ENCODE results near the gene TMEM123. TPM values are rescaled to one million over a fixed set of nuclear protein-coding genes. Genes with fewer than 3 reads are reported as not detected.
A peak's percentile ranks its signal among the peaks of the same experiment; 100 is the strongest.

TMEM123 gene
- total RNA-seq, 3 donors from 2014 or later: 177 to 189 (median 187) TPM

- DNase-seq: no peak
- peaks cover 30% of the 10 kb centered on the region for H3K4me1 Mint-ChIP-seq (ENCODE audit: low read depth)
- no peak overlapping the region for H3K4me3 Mint-ChIP-seq
- peaks cover 32% of the 10 kb centered on the region for H3K36me3 Mint-ChIP-seq (ENCODE audit: insufficient read depth)
- ATAC-seq: no peak
- H3K27me3 Mint-ChIP-seq (ENCODE audit: low read depth): no peaks in the 10 kb centered on the region
- no peaks in the 10 kb centered on the region for H3K9me3 Mint-ChIP-seq
Measured at GRCh38 chr11:102395720-102396393, 56.7 kb downstream of the TMEM123 start.

GRCh38 chr11:102393272-102393730 lies 59.3 kb downstream of the TMEM123 start:
- Mint-ChIP-seq H3K4me3 (no peak overlapping the region), H3K27me3 (ENCODE audit: low read depth) (no peaks in the 10 kb centered on the region), H3K9me3 (no peaks in the 10 kb centered on the region), H3K36me3 (ENCODE audit: insufficient read depth) (peaks cover 36% of the 10 kb centered on the region), H3K4me1 (ENCODE audit: low read depth) (peaks cover 37% of the 10 kb centered on the region)
- ATAC-seq (no peak), DNase-seq (no peak)

GRCh38 chr11:102391549-102392237 lies 60.9 kb downstream of the TMEM123 start:
- Mint-ChIP-seq H3K36me3 (ENCODE audit: insufficient read depth) (peaks cover 35% of the 10 kb centered on the region), H3K9me3 (no peaks in the 10 kb centered on the region), H3K27me3 (ENCODE audit: low read depth) (no peaks in the 10 kb centered on the region), H3K4me3 (no peak overlapping the region), H3K4me1 (ENCODE audit: low read depth) (peaks cover 32% of the 10 kb centered on the region)
- no peak for ATAC-seq
- no peak for DNase-seq

GRCh38 chr11:102390667-102391465 lies 61.7 kb downstream of the TMEM123 start:
- Mint-ChIP-seq H3K4me3 (no peak overlapping the region), H3K27me3 (ENCODE audit: low read depth) (no peaks in the 10 kb centered on the region), H3K4me1 (ENCODE audit: low read depth) (peaks cover 32% of the 10 kb centered on the region), H3K9me3 (no peaks in the 10 kb centered on the region), H3K36me3 (ENCODE audit: insufficient read depth) (peaks cover 38% of the 10 kb centered on the region)
- DNase-seq (peak; percentile 44), ATAC-seq (peak; percentile 71 to 73)

GRCh38 chr11:102389253-102389652 lies 63.3 kb downstream of the TMEM123 start:
- H3K36me3 Mint-ChIP-seq (ENCODE audit: insufficient read depth): peaks cover 42% of the 10 kb centered on the region
- no peaks in the 10 kb centered on the region for H3K9me3 Mint-ChIP-seq
- no peak overlapping the region for H3K4me3 Mint-ChIP-seq
- H3K4me1 Mint-ChIP-seq (ENCODE audit: low read depth): peaks cover 40% of the 10 kb centered on the region
- DNase-seq (no peak), ATAC-seq (no peak)
- no peaks in the 10 kb centered on the region for H3K27me3 Mint-ChIP-seq (ENCODE audit: low read depth)

- Mint-ChIP-seq H3K9me3 (no peaks in the 10 kb centered on the region), H3K4me1 (ENCODE audit: low read depth) (peaks cover 34% of the 10 kb centered on the region), H3K27me3 (ENCODE audit: low read depth) (no peaks in the 10 kb centered on the region), H3K36me3 (ENCODE audit: insufficient read depth) (peaks cover 38% of the 10 kb centered on the region), H3K4me3 (no peak overlapping the region)
- no peak for DNase-seq
- no peak for ATAC-seq
Measured at GRCh38 chr11:102387043-102387781, 65.4 kb downstream of the TMEM123 start.

GRCh38 chr11:102386136-102386734 lies 66.3 kb downstream of the TMEM123 start:
- Mint-ChIP-seq H3K27me3 (ENCODE audit: low read depth) (no peaks in the 10 kb centered on the region), H3K4me1 (ENCODE audit: low read depth) (peaks cover 34% of the 10 kb centered on the region), H3K4me3 (no peak overlapping the region), H3K36me3 (ENCODE audit: insufficient read depth) (peaks cover 39% of the 10 kb centered on the region), H3K9me3 (no peaks in the 10 kb centered on the region)
- ATAC-seq (peak; percentile 42 to 44), DNase-seq (no peak)

- ATAC-seq: no peak
- Mint-ChIP-seq H3K27me3 (ENCODE audit: low read depth) (no peaks in the 10 kb centered on the region), H3K4me3 (no peak overlapping the region), H3K36me3 (ENCODE audit: insufficient read depth) (peaks cover 42% of the 10 kb centered on the region), H3K9me3 (no peaks in the 10 kb centered on the region), H3K4me1 (ENCODE audit: low read depth) (peaks cover 30% of the 10 kb centered on the region)
- DNase-seq: no peak
Measured at GRCh38 chr11:102385085-102386007, 67.2 kb downstream of the TMEM123 start.

- DNase-seq: no peak
- H3K4me3 Mint-ChIP-seq: no peak overlapping the region
- H3K27me3 Mint-ChIP-seq (ENCODE audit: low read depth): no peaks in the 10 kb centered on the region
- H3K4me1 Mint-ChIP-seq (ENCODE audit: low read depth): peaks cover 27% of the 10 kb centered on the region
- H3K9me3 Mint-ChIP-seq: no peaks in the 10 kb centered on the region
- peaks cover 43% of the 10 kb centered on the region for H3K36me3 Mint-ChIP-seq (ENCODE audit: insufficient read depth)
- ATAC-seq: no peak
Measured at GRCh38 chr11:102384419-102385079, 68.0 kb downstream of the TMEM123 start.

- DNase-seq (no peak), ATAC-seq (no peak)
- Mint-ChIP-seq H3K4me3 (no peak overlapping the region), H3K27me3 (ENCODE audit: low read depth) (no peaks in the 10 kb centered on the region), H3K36me3 (ENCODE audit: insufficient read depth) (peaks cover 40% of the 10 kb centered on the region), H3K4me1 (ENCODE audit: low read depth) (peaks cover 25% of the 10 kb centered on the region), H3K9me3 (no peaks in the 10 kb centered on the region)
Measured at GRCh38 chr11:102383839-102384238, 68.7 kb downstream of the TMEM123 start.

- no peaks in the 10 kb centered on the region for H3K9me3 Mint-ChIP-seq
- H3K36me3 Mint-ChIP-seq (ENCODE audit: insufficient read depth): peaks cover 46% of the 10 kb centered on the region
- peaks cover 25% of the 10 kb centered on the region for H3K4me1 Mint-ChIP-seq (ENCODE audit: low read depth)
- no peaks in the 10 kb centered on the region for H3K27me3 Mint-ChIP-seq (ENCODE audit: low read depth)
- no peak for DNase-seq
- ATAC-seq: no peak
- H3K4me3 Mint-ChIP-seq: no peak overlapping the region
Measured at GRCh38 chr11:102382384-102382783, 70.2 kb downstream of the TMEM123 start.

- peaks cover 22% of the 10 kb centered on the region for H3K4me1 Mint-ChIP-seq (ENCODE audit: low read depth)
- no peak for ATAC-seq
- no peak for DNase-seq
- no peaks in the 10 kb centered on the region for H3K27me3 Mint-ChIP-seq (ENCODE audit: low read depth)
- no peaks in the 10 kb centered on the region for H3K9me3 Mint-ChIP-seq
- peaks cover 37% of the 10 kb centered on the region for H3K36me3 Mint-ChIP-seq (ENCODE audit: insufficient read depth)
- no peak overlapping the region for H3K4me3 Mint-ChIP-seq
Measured at GRCh38 chr11:102378818-102379217, 73.7 kb downstream of the TMEM123 start.

Data from activated T-cell treated with anti-CD3 and anti-CD28 coated beads, Interleukin-2, amount 50 U/mL, for 4 hours (primary cell).